Measurements from ENCODE around the gene CARS1.

The CARS1 gene

DNA sequence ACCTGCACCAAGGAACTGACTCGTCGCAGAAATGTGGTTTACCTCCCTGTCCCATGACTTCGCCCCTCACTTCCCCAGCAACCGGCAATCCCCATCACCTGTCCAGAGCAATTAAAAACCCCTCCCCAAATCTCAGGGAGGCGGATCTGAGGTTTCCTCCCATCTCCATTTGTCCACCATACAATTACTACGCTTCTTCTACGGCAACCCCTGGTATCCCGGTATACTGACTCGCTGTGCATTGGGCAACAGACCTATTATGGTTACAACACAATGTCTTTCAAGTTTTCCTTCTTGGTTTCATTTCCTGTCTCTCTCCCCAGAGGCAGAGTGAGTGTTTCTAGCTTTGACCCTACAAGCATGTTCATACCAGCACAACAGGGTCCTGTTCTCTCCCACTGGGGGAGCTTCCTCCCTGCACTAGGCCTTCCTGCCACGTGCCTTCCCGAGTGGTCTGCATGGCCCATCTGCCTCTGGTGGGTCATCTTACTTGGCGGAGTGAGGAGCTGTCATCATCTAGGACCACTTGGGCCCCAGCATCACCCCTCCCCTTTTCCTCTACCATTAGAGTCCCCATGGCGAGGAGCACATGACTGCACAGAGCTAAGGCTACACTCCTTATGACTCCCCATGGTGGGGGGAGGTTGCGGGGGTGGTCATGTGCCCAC lies 34.8 kb downstream of the CARS1 start:
- DNase-seq (ENCODE audit: low read depth, low spot score), result no peak
- H3K9me3 ChIP-seq (ENCODE audit: insufficient read depth, low read length), result no peaks in the 10 kb centered on the region
- TF ChIP-seq YY1 (IDR thresholded peaks at IDR 0.05; ENCODE audit: insufficient read depth, insufficient read length), result no peak
- TF ChIP-seq ZNF274 (IDR thresholded peaks at IDR 0.05; ENCODE audit: low read depth, low read length), result no peak
- TF ChIP-seq SUZ12 (IDR thresholded peaks at IDR 0.05; ENCODE audit: extremely low read depth, insufficient read depth, insufficient read length), result no peak
- H3K36me3 ChIP-seq (ENCODE audit: insufficient read depth, insufficient read length, low read length), result peaks cover 69% of the 10 kb centered on the region
- H3K9ac ChIP-seq (ENCODE audit: insufficient read length, low read depth), result no peak overlapping the region
- H3K4me1 ChIP-seq (ENCODE audit: insufficient read depth, insufficient read length), result no peaks in the 10 kb centered on the region
- H3K4me3 ChIP-seq (ENCODE audit: insufficient read length, low read depth), result no peak overlapping the region
- no peaks in the 10 kb centered on the region for H3K27me3 ChIP-seq (ENCODE audit: insufficient read depth, insufficient read length)

DNA sequence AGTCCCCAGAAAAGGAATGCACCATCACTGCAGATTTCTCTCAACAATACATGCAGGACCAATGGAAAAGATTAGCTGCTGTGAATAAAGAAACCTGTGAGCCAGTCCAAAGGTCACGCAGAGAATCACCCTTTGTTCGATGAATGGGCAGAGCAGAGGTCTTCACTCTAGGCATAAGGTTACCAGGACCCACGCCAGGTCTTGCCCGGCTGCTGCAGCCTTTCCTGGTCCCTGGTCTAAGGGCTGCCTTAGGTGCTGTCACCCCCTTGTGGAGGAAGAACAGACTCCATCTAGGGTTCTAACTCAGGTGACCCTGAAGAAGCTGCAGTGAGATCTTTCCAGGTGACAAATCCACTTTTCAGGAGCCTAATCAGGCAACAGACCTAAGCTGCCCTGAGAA lies 36.1 kb downstream of the CARS1 start:
- Histone ChIP-seq H3K9me3 (ENCODE audit: insufficient read depth, low read length) (no peaks in the 10 kb centered on the region), H3K4me3 (ENCODE audit: insufficient read length, low read depth) (no peak overlapping the region), H3K36me3 (ENCODE audit: insufficient read depth, insufficient read length, low read length) (peaks cover 67% of the 10 kb centered on the region), H3K9ac (ENCODE audit: insufficient read length, low read depth) (no peak overlapping the region), H3K27me3 (ENCODE audit: insufficient read depth, insufficient read length) (no peaks in the 10 kb centered on the region), H3K4me1 (ENCODE audit: insufficient read depth, insufficient read length) (no peaks in the 10 kb centered on the region)
- DNase-seq (ENCODE audit: low read depth, low spot score), result peak; percentile 22
- TF ChIP-seq ZNF274 (IDR thresholded peaks at IDR 0.05; ENCODE audit: low read depth, low read length), result no peak
- TF ChIP-seq YY1 (IDR thresholded peaks at IDR 0.05; ENCODE audit: insufficient read depth, insufficient read length), result no peak
- no peak for TF ChIP-seq SUZ12 (IDR thresholded peaks at IDR 0.05; ENCODE audit: extremely low read depth, insufficient read depth, insufficient read length)

DNA sequence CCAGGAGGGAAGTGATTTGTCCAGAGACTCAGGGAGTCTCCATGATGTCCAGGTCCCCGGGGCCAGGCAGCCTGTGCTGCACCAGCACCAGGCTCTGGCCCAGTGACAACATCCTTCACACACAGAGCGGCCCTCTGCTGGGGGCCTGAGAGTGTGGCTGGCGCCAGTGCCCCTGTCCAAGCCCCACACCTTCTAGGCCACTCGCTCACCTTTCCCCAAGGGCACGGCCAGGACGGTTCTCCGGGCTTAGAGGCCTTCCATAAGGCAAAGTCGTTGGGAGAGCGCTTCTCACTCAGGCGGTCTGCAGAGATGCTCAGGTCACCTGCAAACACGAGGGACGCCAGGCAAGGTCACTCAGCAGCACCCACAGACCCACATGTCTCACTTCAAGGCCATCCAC lies 37.2 kb downstream of the CARS1 start:
- no peak overlapping the region for H3K4me3 ChIP-seq (ENCODE audit: insufficient read length, low read depth)
- no peaks in the 10 kb centered on the region for H3K4me1 ChIP-seq (ENCODE audit: insufficient read depth, insufficient read length)
- H3K9me3 ChIP-seq (ENCODE audit: insufficient read depth, low read length), result no peaks in the 10 kb centered on the region
- no peaks in the 10 kb centered on the region for H3K27me3 ChIP-seq (ENCODE audit: insufficient read depth, insufficient read length)
- TF ChIP-seq ZNF274 (IDR thresholded peaks at IDR 0.05; ENCODE audit: low read depth, low read length) (no peak), YY1 (IDR thresholded peaks at IDR 0.05; ENCODE audit: insufficient read depth, insufficient read length) (no peak), SUZ12 (IDR thresholded peaks at IDR 0.05; ENCODE audit: extremely low read depth, insufficient read depth, insufficient read length) (no peak)
- no peak overlapping the region for H3K9ac ChIP-seq (ENCODE audit: insufficient read length, low read depth)
- H3K36me3 ChIP-seq (ENCODE audit: insufficient read depth, insufficient read length, low read length), result peaks cover 71% of the 10 kb centered on the region
- no peak for DNase-seq (ENCODE audit: low read depth, low spot score)

DNA sequence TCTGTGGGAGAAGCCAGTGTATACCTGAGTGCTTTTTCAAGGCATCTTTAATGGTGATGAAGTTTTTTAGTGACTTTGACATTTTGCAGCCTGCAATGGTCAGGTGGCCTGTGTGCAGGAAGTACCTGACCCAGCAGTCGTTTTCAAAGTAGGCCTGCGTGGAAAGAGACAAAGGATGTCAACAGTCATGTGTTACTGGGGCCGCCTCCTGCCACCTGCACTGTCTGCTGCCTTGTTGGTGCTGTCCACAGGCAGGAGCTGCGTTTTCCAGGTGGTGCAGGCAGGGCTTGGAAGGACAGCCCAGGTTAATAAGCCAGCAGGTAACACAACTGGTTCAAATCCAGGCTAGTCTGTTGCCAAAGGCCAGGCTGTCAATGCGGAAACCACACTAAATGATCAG lies 38.6 kb downstream of the CARS1 start:
- no peaks in the 10 kb centered on the region for H3K9me3 ChIP-seq (ENCODE audit: insufficient read depth, low read length)
- no peak overlapping the region for H3K9ac ChIP-seq (ENCODE audit: insufficient read length, low read depth)
- TF ChIP-seq SUZ12 (IDR thresholded peaks at IDR 0.05; ENCODE audit: extremely low read depth, insufficient read depth, insufficient read length) (no peak), YY1 (IDR thresholded peaks at IDR 0.05; ENCODE audit: insufficient read depth, insufficient read length) (no peak), ZNF274 (IDR thresholded peaks at IDR 0.05; ENCODE audit: low read depth, low read length) (no peak)
- H3K4me3 ChIP-seq (ENCODE audit: insufficient read length, low read depth), result no peak overlapping the region
- no peaks in the 10 kb centered on the region for H3K27me3 ChIP-seq (ENCODE audit: insufficient read depth, insufficient read length)
- peaks cover 2% of the 10 kb centered on the region for H3K4me1 ChIP-seq (ENCODE audit: insufficient read depth, insufficient read length)
- no peak for DNase-seq (ENCODE audit: low read depth, low spot score)
- H3K36me3 ChIP-seq (ENCODE audit: insufficient read depth, insufficient read length, low read length), result peaks cover 77% of the 10 kb centered on the region

DNA sequence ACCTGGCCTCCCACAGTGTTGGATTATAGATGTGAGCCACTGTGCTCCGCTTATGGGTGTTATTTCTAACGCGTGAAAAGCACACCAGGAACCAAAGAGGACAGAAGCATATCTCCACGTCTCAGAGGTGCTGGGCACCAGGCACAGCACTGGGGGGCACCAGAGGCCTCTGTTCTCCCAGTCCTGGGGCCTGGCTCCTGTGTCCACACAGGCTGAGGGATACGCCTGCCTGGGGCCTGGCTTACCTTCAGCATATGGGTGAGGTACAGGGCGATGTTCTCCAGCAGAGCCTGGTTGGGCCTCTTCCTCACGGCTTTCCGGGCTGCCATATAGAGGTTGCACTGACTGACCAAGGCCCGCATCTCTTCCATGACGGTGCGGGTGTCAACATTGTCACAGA lies 40.4 kb downstream of the CARS1 start:
- H3K27me3 ChIP-seq (ENCODE audit: insufficient read depth, insufficient read length), result no peaks in the 10 kb centered on the region
- DNase-seq (ENCODE audit: low read depth, low spot score), result no peak
- H3K4me3 ChIP-seq (ENCODE audit: insufficient read length, low read depth), result no peak overlapping the region
- no peak overlapping the region for H3K9ac ChIP-seq (ENCODE audit: insufficient read length, low read depth)
- H3K4me1 ChIP-seq (ENCODE audit: insufficient read depth, insufficient read length), result peaks cover 2% of the 10 kb centered on the region
- no peak for TF ChIP-seq ZNF274 (IDR thresholded peaks at IDR 0.05; ENCODE audit: low read depth, low read length)
- H3K9me3 ChIP-seq (ENCODE audit: insufficient read depth, low read length), result no peaks in the 10 kb centered on the region
- H3K36me3 ChIP-seq (ENCODE audit: insufficient read depth, insufficient read length, low read length), result peaks cover 80% of the 10 kb centered on the region

DNA sequence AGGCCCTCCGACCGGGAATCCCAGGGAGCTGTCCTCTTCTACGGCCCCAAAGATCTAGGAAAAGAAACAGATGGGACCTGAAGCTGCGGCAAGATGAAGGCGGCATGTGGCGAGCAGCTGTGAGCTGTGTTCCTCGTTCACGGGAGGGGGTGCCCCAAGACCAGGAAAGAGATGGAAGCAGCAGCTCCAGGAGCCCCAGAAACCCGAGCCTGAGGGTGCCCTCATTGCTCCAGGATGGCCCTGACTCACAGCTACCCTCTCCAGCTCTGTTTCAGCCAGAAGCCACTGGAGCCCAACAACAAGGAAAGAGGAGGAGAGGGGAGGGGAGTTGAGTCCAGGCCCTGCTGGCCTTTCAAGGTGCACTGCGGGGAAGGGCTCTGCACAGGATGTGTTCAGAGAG lies 41.4 kb downstream of the CARS1 start:
- H3K36me3 ChIP-seq (ENCODE audit: insufficient read depth, insufficient read length, low read length), result peaks cover 82% of the 10 kb centered on the region
- no peaks in the 10 kb centered on the region for H3K9me3 ChIP-seq (ENCODE audit: insufficient read depth, low read length)
- peaks cover 2% of the 10 kb centered on the region for H3K4me1 ChIP-seq (ENCODE audit: insufficient read depth, insufficient read length)
- no peak overlapping the region for H3K4me3 ChIP-seq (ENCODE audit: insufficient read length, low read depth)
- H3K9ac ChIP-seq (ENCODE audit: insufficient read length, low read depth), result no peak overlapping the region
- H3K27me3 ChIP-seq (ENCODE audit: insufficient read depth, insufficient read length), result no peaks in the 10 kb centered on the region
- no peak for DNase-seq (ENCODE audit: low read depth, low spot score)
- no peak for TF ChIP-seq SUZ12 (IDR thresholded peaks at IDR 0.05; ENCODE audit: extremely low read depth, insufficient read depth, insufficient read length)
- no peak for TF ChIP-seq ZNF274 (IDR thresholded peaks at IDR 0.05; ENCODE audit: low read depth, low read length)
- no peak for TF ChIP-seq YY1 (IDR thresholded peaks at IDR 0.05; ENCODE audit: insufficient read depth, insufficient read length)

DNA sequence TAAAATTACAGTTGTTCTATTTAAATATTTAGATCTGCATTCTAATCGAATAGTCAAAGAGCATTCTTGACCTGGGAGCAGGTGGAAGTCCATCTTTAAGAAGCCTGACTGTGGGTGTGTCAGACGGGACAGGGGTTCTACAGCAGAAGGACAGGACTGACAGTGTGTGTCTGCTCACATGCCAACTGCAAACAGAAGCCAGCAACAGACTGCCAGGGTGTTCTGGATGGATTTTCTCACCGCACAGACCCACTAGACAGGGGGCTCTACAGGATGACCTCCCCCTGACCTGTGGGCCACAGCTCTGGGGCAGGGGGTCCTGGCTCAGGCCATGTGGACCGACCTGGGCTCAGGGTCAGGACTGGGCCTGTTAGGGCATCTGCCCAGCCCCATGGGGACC lies 42.3 kb downstream of the CARS1 start:
- no peak for DNase-seq (ENCODE audit: low read depth, low spot score)
- H3K9me3 ChIP-seq (ENCODE audit: insufficient read depth, low read length), result no peaks in the 10 kb centered on the region
- TF ChIP-seq ZNF274 (IDR thresholded peaks at IDR 0.05; ENCODE audit: low read depth, low read length), result no peak
- no peak for TF ChIP-seq YY1 (IDR thresholded peaks at IDR 0.05; ENCODE audit: insufficient read depth, insufficient read length)
- TF ChIP-seq SUZ12 (IDR thresholded peaks at IDR 0.05; ENCODE audit: extremely low read depth, insufficient read depth, insufficient read length), result no peak
- H3K9ac ChIP-seq (ENCODE audit: insufficient read length, low read depth), result no peak overlapping the region
- peaks cover 82% of the 10 kb centered on the region for H3K36me3 ChIP-seq (ENCODE audit: insufficient read depth, insufficient read length, low read length)
- no peak overlapping the region for H3K4me3 ChIP-seq (ENCODE audit: insufficient read length, low read depth)
- H3K27me3 ChIP-seq (ENCODE audit: insufficient read depth, insufficient read length), result no peaks in the 10 kb centered on the region
- H3K4me1 ChIP-seq (ENCODE audit: insufficient read depth, insufficient read length), result peaks cover 2% of the 10 kb centered on the region

Data from NT2/D1 (cell line).